ENCODE measurements around the gene DCAF5.
"Not testable (repeated sequence)": the region's sequence is repeated elsewhere in the genome, so short reads cannot be mapped to it uniquely, and the experiment has no call there.

Gene DCAF5

DNA sequence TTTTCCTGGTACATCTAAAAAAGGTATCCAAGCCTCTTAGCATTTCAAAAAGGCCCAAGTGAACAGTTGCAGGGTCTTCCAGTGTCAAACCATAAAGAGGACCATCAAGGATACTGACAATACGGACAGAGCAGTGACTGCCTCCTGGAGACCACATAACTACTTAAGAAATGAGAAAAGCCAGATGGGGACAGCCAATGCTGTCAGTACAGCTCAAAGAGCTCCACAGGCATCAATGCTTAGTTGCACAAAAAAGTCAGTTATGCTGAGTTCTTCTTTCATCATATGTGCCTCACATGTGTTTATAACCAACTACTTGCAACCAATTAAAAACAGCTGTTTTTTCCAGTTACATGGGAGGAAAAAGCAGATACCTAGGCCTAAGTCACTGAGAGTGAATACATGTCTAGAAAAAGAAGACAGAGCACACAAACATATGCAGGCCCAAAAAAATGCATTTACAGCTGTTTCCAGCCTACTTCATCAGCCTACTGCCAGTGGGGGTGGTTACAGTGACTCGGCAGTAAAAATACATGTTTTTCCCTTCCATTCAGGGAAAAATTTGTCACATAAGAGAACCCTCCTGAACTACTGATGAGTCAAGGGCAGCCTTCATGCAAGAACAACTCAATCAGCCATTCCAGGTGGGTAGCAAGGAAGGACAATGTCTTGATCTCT, 84.0 kb downstream of the DCAF5 start:
- DNase-seq (ENCODE audit: low spot score) = no peak
- in situ Hi-C loops (cut with MboI; ENCODE audit: low sequenced_read_pairs, unreplicated experiment) = no loop called here

GRCh38 chr14:69066396-69067171, 86.3 kb downstream of the DCAF5 start:
- in situ Hi-C loops (cut with MboI; ENCODE audit: low sequenced_read_pairs, unreplicated experiment) = no loop called here
- TF ChIP-seq, protein P1, sequence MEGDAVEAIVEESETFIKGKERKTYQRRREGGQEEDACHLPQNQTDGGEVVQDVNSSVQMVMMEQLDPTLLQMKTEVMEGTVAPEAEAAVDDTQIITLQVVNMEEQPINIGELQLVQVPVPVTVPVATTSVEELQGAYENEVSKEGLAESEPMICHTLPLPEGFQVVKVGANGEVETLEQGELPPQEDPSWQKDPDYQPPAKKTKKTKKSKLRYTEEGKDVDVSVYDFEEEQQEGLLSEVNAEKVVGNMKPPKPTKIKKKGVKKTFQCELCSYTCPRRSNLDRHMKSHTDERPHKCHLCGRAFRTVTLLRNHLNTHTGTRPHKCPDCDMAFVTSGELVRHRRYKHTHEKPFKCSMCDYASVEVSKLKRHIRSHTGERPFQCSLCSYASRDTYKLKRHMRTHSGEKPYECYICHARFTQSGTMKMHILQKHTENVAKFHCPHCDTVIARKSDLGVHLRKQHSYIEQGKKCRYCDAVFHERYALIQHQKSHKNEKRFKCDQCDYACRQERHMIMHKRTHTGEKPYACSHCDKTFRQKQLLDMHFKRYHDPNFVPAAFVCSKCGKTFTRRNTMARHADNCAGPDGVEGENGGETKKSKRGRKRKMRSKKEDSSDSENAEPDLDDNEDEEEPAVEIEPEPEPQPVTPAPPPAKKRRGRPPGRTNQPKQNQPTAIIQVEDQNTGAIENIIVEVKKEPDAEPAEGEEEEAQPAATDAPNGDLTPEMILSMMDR (IDR thresholded peaks at IDR 0.05; ENCODE audit: borderline replicate concordance, control extremely low read depth, extremely low read depth, insufficient read depth, missing control alignments) = no peak
- DNase-seq (ENCODE audit: low spot score) = no peak

More for the DNA sequence above, 84.0 kb downstream of the DCAF5 start:
- TF ChIP-seq, protein P1 (IDR thresholded peaks at IDR 0.05; ENCODE audit: borderline replicate concordance, control extremely low read depth, extremely low read depth, insufficient read depth, missing control alignments) = no peak

DNA sequence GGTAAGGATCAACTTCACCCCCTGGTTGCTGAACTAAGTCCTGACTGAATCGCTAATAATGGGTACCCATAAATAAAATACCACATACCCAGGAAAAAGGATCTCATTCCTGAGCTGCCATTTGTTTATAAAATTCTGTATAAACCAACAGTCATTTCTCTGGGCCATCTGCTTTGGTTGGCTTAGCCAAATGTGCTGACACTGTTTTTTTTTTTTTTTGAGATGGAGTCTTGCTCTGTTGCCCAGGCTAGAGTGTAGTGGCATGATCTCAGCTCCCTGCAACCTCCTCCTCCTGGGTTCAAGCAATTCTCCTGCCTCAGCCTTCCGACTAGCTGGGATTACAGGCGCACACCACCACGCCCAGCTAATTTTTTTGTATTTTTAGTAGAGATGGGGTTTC, 87.0 kb downstream of the DCAF5 start:
- DNase-seq (ENCODE audit: low spot score); in situ Hi-C loops (cut with MboI; ENCODE audit: low sequenced_read_pairs, unreplicated experiment): not testable (repeated sequence)

- in situ Hi-C loops (cut with MboI; ENCODE audit: low sequenced_read_pairs, unreplicated experiment) = no loop called here
- TF ChIP-seq, protein P1 (IDR thresholded peaks at IDR 0.05; ENCODE audit: borderline replicate concordance, control extremely low read depth, extremely low read depth, insufficient read depth, missing control alignments) = no peak
- no peak for DNase-seq (ENCODE audit: low spot score)
These were observed 88.3 kb downstream of the DCAF5 start for GRCh38 chr14:69064596-69064995.

DNA sequence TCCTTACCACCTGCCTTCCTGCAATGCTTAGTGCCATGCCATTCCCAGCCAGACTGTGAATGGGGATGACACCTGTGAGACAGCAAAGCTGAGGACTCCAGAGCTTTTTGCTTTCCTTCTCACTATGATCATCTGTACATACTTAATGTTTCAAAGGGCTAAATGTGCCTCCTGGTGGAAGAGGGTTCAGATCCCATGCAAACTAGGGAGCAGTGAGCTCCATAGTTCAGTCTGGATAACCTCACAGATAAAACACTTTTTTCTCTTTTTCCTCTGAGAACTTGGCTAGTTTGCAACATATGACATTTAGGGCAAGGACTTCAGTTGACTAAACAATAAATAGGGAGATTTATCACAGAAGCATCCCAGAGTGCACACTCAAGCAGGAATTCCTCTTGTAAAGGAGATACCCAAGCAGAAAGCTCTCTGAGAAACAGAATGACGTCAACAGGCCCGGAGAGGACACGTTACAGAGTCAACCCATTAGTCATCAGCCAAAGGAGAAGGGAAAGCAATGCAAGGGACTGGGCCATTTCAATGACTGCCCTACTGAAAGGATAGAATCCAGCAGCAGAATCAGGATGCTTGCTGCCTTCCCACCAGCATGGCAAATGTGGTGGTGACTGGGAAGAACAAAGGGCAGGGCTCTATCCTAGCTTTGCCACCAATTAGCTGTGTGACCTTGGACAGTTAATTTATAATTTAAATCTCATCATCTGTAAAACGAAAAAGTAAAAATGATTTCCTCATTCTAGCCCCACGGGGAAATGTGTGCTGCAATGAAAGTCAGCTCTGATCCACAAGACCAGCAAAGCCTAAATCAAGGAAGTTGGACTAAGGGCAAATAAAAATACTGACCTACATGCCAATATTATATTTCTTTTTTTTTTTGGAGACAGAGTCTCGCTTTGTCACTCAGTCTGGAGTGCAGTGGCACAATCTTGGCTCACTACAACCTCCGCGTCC, 93.0 kb downstream of the DCAF5 start:
- in situ Hi-C loops (cut with MboI; ENCODE audit: low sequenced_read_pairs, unreplicated experiment) = no loop called here
- TF ChIP-seq, protein P1 (IDR thresholded peaks at IDR 0.05; ENCODE audit: borderline replicate concordance, control extremely low read depth, extremely low read depth, insufficient read depth, missing control alignments) = no peak
- no peak for DNase-seq (ENCODE audit: low spot score)

DNA sequence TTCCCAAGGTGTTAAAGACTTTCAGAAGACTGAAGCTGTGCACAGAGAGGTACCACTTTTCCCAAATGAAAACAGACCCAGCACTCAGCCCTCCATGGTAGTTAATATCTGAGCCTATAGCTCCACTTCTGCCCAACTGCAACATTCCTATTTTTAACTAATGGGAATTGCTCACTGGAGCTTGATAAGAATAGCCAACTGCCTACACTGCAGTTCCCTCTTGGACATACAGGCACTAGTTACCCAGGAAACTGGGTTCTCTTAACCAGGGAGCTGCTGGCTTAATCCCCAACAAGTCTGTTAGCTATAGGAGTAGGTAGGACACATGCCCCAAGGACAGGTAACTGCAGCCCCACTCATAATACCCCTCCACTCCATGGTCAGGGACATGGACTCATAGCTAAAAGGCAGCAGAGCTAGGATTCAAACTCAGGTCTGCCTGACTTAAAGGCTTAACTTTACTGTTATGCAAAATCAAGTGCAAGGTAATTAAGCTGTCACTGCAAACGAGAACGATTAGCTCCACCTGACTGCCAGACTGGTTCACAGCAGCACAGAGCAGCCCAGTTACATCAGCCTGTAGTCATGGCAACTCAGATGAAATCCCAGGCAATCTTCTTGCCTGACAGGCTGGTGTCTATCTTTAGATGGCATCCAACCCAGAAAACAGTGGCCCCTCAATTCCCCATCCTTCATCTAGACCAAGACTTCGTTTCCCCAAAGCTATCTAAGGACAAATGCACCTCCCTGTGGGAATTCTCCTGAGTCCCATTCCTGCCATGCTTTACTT, 96.7 kb downstream of the DCAF5 start:
- TF ChIP-seq, protein P1 (IDR thresholded peaks at IDR 0.05; ENCODE audit: borderline replicate concordance, control extremely low read depth, extremely low read depth, insufficient read depth, missing control alignments) = no peak
- in situ Hi-C loops (cut with MboI; ENCODE audit: low sequenced_read_pairs, unreplicated experiment) = no loop called here
- DNase-seq (ENCODE audit: low spot score) = no peak

Data from GM13976 (cell line).